ENCODE data around the gene MSMP.

DNA sequence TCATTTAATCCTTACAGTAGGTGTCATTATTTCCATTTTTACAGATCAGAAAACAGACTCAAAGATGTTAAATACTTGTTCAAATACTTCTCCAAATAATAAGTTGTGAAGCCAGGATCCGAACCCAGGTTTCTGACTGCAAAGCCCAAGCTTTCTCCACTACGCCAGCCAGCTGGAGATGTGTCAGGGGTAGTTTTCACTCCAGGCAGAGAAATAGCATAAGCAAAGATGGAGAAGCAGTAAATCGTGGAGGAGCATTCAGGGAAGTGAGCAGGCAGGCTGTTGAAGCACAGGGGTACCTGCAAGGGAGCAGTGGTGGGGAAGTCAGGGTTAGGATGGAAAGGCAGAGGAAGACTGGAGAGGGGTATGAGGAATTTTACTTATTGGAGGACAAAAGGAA is 25.0 kb downstream of the MSMP start:
- TF ChIP-seq, protein P1, sequence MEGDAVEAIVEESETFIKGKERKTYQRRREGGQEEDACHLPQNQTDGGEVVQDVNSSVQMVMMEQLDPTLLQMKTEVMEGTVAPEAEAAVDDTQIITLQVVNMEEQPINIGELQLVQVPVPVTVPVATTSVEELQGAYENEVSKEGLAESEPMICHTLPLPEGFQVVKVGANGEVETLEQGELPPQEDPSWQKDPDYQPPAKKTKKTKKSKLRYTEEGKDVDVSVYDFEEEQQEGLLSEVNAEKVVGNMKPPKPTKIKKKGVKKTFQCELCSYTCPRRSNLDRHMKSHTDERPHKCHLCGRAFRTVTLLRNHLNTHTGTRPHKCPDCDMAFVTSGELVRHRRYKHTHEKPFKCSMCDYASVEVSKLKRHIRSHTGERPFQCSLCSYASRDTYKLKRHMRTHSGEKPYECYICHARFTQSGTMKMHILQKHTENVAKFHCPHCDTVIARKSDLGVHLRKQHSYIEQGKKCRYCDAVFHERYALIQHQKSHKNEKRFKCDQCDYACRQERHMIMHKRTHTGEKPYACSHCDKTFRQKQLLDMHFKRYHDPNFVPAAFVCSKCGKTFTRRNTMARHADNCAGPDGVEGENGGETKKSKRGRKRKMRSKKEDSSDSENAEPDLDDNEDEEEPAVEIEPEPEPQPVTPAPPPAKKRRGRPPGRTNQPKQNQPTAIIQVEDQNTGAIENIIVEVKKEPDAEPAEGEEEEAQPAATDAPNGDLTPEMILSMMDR (conservative IDR thresholded peaks at IDR 0.05), result no peak
- no peak for TF ChIP-seq EZH2 (IDR thresholded peaks at IDR 0.05; ENCODE audit: low read depth)

Data from PC-9 (cell line).